Subcutaneous abdominal adipose tissue (tissue), 5 donors: ENCODE results near the gene TSPAN16.

Experiments
- H3K27ac ChIP-seq: one replicate; pipeline ENCODE4 v1.7.0; 2013; ENCODE audit warnings: low read depth, mild to moderate bottlenecking, inconsistent platforms, low read length, moderate library complexity
- H3K27me3 ChIP-seq, 5 donors: one replicate each; pipeline ENCODE4 v1.7.0; 2013; ENCODE audit warnings: low read length in 5 of 5, inconsistent platforms in 1 of 5; ENCODE audit not compliant: control insufficient read depth in 5 of 5, insufficient read depth in 4 of 5
- H3K36me3 ChIP-seq, 5 donors: one replicate each; pipeline ENCODE4 v1.7.0; 2013; ENCODE audit warnings: low read length in 5 of 5; ENCODE audit not compliant: control insufficient read depth in 5 of 5, insufficient read depth in 5 of 5
- H3K4me1 ChIP-seq, 5 donors: one replicate each; pipeline ENCODE4 v1.7.0; 2013; ENCODE audit warnings: low read length in 5 of 5, mild to moderate bottlenecking in 3 of 5, moderate library complexity in 1 of 5; ENCODE audit not compliant: control insufficient read depth in 5 of 5, insufficient read depth in 5 of 5
- H3K4me3 ChIP-seq, 5 donors: one replicate each; pipeline ENCODE4 v1.7.0; 2013; ENCODE audit warnings: low read length in 5 of 5, low read depth in 1 of 5
- H3K9ac ChIP-seq, 5 donors: one replicate each; pipeline ENCODE4 v1.7.0; 2013; ENCODE audit warnings: low read length in 5 of 5, mild to moderate bottlenecking in 4 of 5, moderate library complexity in 3 of 5
- H3K9me3 ChIP-seq, 5 donors: one replicate each; pipeline ENCODE4 v1.7.0; 2013; ENCODE audit warnings: low read length in 5 of 5; ENCODE audit not compliant: control insufficient read depth in 5 of 5
- donor health status: healthy.
- donor health status: healthy.
- donor health status: healthy.
- donor health status: healthy.
- donor health status: healthy.

The TSPAN16 gene

GRCh38 chr19:11295665-11296245, at the start of gene TSPAN16:
TSS of gene TSPAN16 (plus strand) at chr19:11296160. CDS start at chr19:11296298, 138 bp downstream.
- Histone ChIP-seq H3K27ac (no peak within 1 kb of the TSS), H3K4me3 (no peak within 1 kb of the TSS), H3K4me1 (peaks cover 6 to 19% (median 12%) of the 10 kb centered on the region in 5 donors), H3K9ac (peak within 1 kb of the TSS in 1 of 5 donors; percentile 8), H3K27me3 (no peaks in the 10 kb centered on the region), H3K36me3 (no peaks in the 10 kb centered on the region), H3K9me3 (no peaks in the 10 kb centered on the region)

- no peaks in the 10 kb centered on the region for H3K9me3 ChIP-seq
- H3K27me3 ChIP-seq = no peaks in the 10 kb centered on the region
- peak overlapping the region; percentile 65 for H3K27ac ChIP-seq
- H3K36me3 ChIP-seq = peaks cover 2 to 64% (median 47%) of the 10 kb centered on the region in 5 donors
- H3K4me1 ChIP-seq = peaks cover 6 to 42% (median 31%) of the 10 kb centered on the region in 5 donors
- H3K4me3 ChIP-seq = no peak overlapping the region
- H3K9ac ChIP-seq = no peak overlapping the region
Observed at GRCh38 chr19:11246941-11247340, 49.0 kb upstream of the TSPAN16 start.

- H3K36me3 ChIP-seq = peaks cover 2 to 66% (median 48%) of the 10 kb centered on the region in 5 donors
- H3K27ac ChIP-seq = peak overlapping the region; percentile 65
- peaks cover 6 to 46% (median 29%) of the 10 kb centered on the region in 5 donors for H3K4me1 ChIP-seq
Observed at GRCh38 chr19:11247391-11247790, 48.6 kb upstream of the TSPAN16 start.

GRCh38 chr19:11247934-11248333, 48.0 kb upstream of the TSPAN16 start:
- H3K27me3 ChIP-seq = no peaks in the 10 kb centered on the region
- H3K4me1 ChIP-seq = peaks cover 6 to 50% (median 24%) of the 10 kb centered on the region in 5 donors
- peaks cover 2 to 64% (median 48%) of the 10 kb centered on the region in 5 donors for H3K36me3 ChIP-seq
- H3K4me3 ChIP-seq = no peak overlapping the region
- no peaks in the 10 kb centered on the region for H3K9me3 ChIP-seq
- peak overlapping the region in 1 of 5 donors; percentile 16 for H3K9ac ChIP-seq
- peak overlapping the region; percentile 65 for H3K27ac ChIP-seq

More at GRCh38 chr19:11247391-11247790, 48.6 kb upstream of the TSPAN16 start:
- H3K27me3 ChIP-seq = no peaks in the 10 kb centered on the region
- H3K4me3 ChIP-seq = no peak overlapping the region
- no peaks in the 10 kb centered on the region for H3K9me3 ChIP-seq
- peak overlapping the region in 1 of 5 donors; percentile 16 for H3K9ac ChIP-seq

- no peaks in the 10 kb centered on the region for H3K9me3 ChIP-seq
- no peak overlapping the region for H3K9ac ChIP-seq
- peaks cover 4 to 52% (median 23%) of the 10 kb centered on the region in 5 donors for H3K4me1 ChIP-seq
- peaks cover 2 to 59% (median 47%) of the 10 kb centered on the region in 5 donors for H3K36me3 ChIP-seq
- no peak overlapping the region for H3K27ac ChIP-seq
- H3K27me3 ChIP-seq = no peaks in the 10 kb centered on the region
- H3K4me3 ChIP-seq = no peak overlapping the region
Observed at GRCh38 chr19:11248852-11249251, 47.1 kb upstream of the TSPAN16 start.

- H3K27me3 ChIP-seq = no peaks in the 10 kb centered on the region
- H3K9me3 ChIP-seq = no peaks in the 10 kb centered on the region
- H3K4me3 ChIP-seq = no peak overlapping the region
- H3K36me3 ChIP-seq = peaks cover 2 to 49% (median 36%) of the 10 kb centered on the region in 5 donors
- H3K27ac ChIP-seq = no peak overlapping the region
- peaks cover 4 to 60% (median 28%) of the 10 kb centered on the region in 5 donors for H3K4me1 ChIP-seq
- H3K9ac ChIP-seq = no peak overlapping the region
Observed at GRCh38 chr19:11251217-11251616, 44.7 kb upstream of the TSPAN16 start.

- Histone ChIP-seq H3K27ac (no peak overlapping the region), H3K4me3 (no peak overlapping the region), H3K36me3 (peaks cover 2 to 44% (median 34%) of the 10 kb centered on the region in 5 donors), H3K9ac (no peak overlapping the region), H3K4me1 (peaks cover 6 to 58% (median 31%) of the 10 kb centered on the region in 5 donors), H3K9me3 (no peaks in the 10 kb centered on the region), H3K27me3 (no peaks in the 10 kb centered on the region)
Observed at GRCh38 chr19:11251650-11252314, 44.2 kb upstream of the TSPAN16 start.

GRCh38 chr19:11252665-11253355, 43.1 kb upstream of the TSPAN16 start:
- Histone ChIP-seq H3K36me3 (peaks cover 2 to 38% (median 30%) of the 10 kb centered on the region in 5 donors), H3K27ac (peak overlapping the region; percentile 54), H3K9ac (peak overlapping the region in 1 of 5 donors; percentile 54), H3K9me3 (no peaks in the 10 kb centered on the region), H3K27me3 (no peaks in the 10 kb centered on the region), H3K4me1 (peaks cover 2 to 48% (median 24%) of the 10 kb centered on the region in 5 donors), H3K4me3 (peak overlapping the region in 1 of 5 donors; percentile 26)

- no peaks in the 10 kb centered on the region for H3K9me3 ChIP-seq
- no peak overlapping the region for H3K27ac ChIP-seq
- peaks cover 2 to 43% (median 16%) of the 10 kb centered on the region in 5 donors for H3K4me1 ChIP-seq
- no peak overlapping the region for H3K4me3 ChIP-seq
- no peak overlapping the region for H3K9ac ChIP-seq
- H3K36me3 ChIP-seq = peaks cover 2 to 24% (median 22%) of the 10 kb centered on the region in 5 donors
- H3K27me3 ChIP-seq = no peaks in the 10 kb centered on the region
Observed at GRCh38 chr19:11254666-11255065, 41.3 kb upstream of the TSPAN16 start.
